ENCODE measurements around the gene GNAS.
"Not testable (repeated sequence)": the region's sequence is repeated elsewhere in the genome, so short reads cannot be mapped to it uniquely, and the experiment has no call there.

GNAS gene

GRCh38 chr20:58941471-58941870, 89.0 kb downstream of the GNAS start:
- DNase-seq, result no peak

- no peak for DNase-seq
Observed at GRCh38 chr20:58942549-58942948, 90.0 kb downstream of the GNAS start.

- no peak for DNase-seq
Observed at GRCh38 chr20:58944610-58945009, 92.1 kb downstream of the GNAS start.

GRCh38 chr20:58945965-58946631, 93.6 kb downstream of the GNAS start:
- DNase-seq, result no peak

DNA sequence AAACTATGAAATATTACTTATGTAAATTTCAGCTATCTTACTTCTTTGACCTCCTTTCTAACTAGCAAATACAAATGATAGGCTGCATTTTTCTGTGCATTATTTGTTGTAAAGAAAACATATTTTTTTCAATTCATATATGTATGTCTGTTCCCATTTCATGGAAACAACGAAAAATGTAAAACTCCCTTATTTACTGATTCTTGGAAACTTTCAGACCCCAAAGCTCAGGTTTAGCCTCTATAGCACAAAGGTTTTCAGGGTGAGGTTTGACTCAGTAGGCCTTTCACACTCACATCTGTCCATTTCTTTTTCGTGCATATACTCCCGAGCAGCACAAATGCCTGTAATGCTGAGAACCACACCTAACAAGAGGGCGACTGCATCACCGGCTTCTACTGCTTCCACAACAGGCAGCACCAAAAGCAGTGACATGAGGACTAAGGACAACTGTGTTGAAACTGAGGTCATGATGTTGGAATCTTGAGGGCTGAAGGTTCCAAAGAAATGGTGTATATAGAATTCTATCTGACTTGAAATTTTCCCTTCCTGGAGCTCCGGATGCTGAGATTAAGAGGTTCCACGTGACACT, 95.4 kb downstream of the GNAS start:
- not testable (repeated sequence) for DNase-seq

DNA sequence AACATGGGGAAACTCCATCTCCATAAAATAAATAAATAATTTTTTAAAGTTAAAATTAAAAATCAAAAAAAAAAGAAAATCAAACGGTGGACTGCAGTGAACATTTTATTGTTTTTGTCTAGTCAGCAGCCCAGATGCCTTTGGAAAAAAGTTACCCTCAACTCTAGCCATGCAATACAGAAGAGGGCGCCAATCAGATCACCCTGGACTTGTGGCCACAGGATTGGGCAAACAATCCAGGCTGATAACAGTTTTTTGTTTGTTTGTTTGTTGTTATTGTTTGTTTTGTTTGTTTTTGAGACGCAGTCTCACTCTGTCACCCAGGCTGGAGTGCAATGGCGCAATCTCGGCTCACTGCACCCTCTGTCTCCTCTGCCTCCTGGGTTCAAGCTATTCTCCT, 98.1 kb downstream of the GNAS start:
- no peak for DNase-seq

GRCh38 chr20:58953050-58953449, 100.5 kb downstream of the GNAS start:
- DNase-seq, result no peak

GRCh38 chr20:58956078-58956477, 103.6 kb downstream of the GNAS start:
- DNase-seq, result no peak

DNA sequence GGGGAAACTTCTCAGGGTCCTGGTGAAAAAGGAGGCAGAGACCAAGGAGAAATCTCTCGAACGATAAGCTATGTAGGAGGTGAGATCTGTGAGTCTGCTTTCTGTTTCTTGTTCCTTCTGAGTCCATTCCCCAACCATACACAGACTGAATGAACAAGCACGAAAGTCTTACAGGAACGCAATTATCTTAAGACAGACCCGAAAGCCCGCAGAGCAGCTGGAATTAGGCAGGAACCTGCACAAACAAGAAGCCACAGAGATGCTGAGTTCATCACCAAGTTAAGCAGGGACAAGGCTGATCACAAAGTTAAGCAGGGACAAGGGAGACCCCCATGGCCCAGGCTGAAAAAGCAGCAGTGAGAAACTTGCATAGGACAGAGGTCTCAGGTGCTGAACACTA, 107.1 kb downstream of the GNAS start:
- DNase-seq, result no peak

Measured in stimulated activated CD4-positive, alpha-beta T cell treated with anti-CD3 and anti-CD28 coated beads, Interleukin-1b, Interleukin-23, amount 100 ng/mL, for 48 hours (primary cell).